GM04504 (cell line): ENCODE measurements around the gene SCEL.
"Not testable (repeated sequence)": the region's sequence is repeated elsewhere in the genome, so short reads cannot be mapped to it uniquely, and the experiment has no call there.

Experiments
- DNase-seq: peaks from one replicate; pipeline ENCODE4 v3.0.0-alpha.2; 2012; ENCODE audit warnings: low read depth

SCEL gene, protein sequence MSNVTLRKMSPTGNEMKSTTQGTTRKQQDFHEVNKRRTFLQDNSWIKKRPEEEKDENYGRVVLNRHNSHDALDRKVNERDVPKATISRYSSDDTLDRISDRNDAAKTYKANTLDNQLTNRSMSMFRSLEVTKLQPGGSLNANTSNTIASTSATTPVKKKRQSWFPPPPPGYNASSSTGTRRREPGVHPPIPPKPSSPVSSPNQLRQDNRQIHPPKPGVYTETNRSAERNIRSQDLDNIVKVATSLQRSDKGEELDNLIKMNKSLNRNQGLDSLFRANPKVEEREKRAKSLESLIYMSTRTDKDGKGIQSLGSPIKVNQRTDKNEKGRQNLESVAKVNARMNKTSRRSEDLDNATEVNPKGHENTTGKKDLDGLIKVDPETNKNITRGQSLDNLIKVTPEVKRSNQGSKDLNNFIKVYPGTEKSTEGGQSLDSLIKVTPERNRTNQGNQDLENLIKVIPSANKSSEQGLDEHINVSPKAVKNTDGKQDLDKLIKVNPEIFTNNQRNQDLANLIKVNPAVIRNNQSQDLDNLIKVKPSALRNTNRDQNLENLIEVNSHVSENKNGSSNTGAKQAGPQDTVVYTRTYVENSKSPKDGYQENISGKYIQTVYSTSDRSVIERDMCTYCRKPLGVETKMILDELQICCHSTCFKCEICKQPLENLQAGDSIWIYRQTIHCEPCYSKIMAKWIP

GRCh38 chr13:77535448-77535847 is at the start of gene SCEL:
SCEL (plus strand) TSS chr13:77535706; CDS start chr13:77555876, 20,170 bp downstream.
- no peak for DNase-seq

GRCh38 chr13:77489566-77490337 is 45.8 kb upstream of the SCEL start:
- no peak for DNase-seq

DNA sequence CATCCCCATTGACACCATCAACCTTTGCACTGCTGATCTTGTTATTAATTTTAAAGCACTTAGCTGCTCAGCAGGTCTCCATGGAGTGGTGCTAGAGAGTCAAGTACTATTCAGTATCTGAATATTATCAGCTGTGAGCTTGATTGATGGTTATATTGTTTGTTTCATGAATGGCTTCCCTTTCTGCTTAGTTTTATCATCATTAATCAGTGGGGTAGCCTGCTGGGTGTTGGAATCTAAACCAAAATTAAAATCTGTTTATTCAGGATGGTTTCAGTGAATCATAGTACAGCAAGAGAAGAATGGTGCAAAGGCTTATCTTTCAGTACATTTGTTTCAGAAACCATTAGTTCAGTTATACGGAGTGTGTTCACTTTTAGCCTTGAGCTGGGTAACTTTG is 42.5 kb upstream of the SCEL start:
- no peak for DNase-seq

- DNase-seq = no peak
Measured at GRCh38 chr13:77494226-77494625, 41.3 kb upstream of the SCEL start.

- no peak for DNase-seq
Measured at GRCh38 chr13:77497350-77497749, 38.2 kb upstream of the SCEL start.

DNA sequence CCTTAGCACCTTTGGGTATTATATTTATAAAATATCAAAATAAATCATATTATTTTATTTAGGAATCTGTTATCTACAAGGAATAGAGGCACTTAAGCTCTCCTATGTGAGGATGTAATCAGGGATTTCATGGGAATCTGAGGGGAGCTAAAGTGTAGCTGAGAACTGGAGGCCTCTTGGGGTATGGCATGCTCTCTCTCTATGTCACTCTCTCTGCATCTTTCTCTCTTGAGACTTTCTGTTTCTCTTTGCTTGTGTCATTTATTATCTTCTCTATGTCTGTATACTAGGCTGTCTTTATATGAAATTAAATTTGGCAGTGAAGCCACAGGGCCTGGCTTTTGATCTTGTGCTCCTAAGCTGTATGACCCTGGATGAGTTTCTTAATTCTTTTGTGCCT is 37.7 kb upstream of the SCEL start:
- no peak for DNase-seq

DNA sequence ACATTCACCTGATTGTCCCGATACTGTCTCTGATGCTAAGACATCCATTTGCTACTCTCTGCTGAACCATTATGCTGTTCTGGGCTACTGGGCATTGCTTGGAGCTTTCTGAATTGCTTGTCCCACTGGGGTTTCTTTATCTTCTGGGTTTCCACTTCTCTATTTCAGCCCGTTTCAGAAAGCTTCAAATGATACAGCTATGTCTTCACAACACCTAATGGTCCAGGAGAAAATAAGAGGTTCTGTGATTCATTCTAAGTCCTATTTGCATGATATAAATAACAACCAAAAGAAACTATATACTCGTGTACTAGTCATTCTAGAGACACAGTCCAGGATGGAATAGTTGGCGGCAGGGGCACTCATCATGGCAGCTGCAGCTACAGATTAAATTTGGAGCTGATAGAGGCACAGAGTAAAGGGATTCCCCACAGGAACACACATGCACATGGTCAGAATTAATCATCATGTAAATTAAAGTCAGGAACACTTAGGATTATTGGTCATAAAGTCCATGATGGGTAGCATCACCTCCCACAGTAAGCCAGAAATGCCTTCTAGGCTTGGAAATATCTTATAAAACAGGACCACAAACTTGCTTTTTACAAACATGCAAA is 33.3 kb upstream of the SCEL start:
- no peak for DNase-seq

DNA sequence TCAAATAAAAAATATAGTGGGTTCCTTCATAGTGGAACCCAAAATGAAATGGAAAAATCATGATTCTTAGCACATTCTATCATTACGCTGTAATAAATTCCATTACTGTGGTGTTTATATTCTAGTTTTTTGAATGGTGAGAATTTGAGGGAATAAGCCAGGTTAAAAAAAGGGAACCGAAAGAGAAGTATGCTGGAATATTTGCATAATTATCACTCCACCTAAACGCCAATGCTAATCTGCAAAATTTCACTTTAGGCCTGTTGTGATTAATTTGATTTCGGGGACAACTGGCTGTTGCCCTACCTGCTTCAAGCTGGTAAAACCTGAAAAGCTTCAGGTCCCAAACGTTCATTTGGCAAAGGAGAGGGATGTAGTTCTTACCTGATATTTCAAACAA is 32.1 kb upstream of the SCEL start:
- no peak for DNase-seq

DNA sequence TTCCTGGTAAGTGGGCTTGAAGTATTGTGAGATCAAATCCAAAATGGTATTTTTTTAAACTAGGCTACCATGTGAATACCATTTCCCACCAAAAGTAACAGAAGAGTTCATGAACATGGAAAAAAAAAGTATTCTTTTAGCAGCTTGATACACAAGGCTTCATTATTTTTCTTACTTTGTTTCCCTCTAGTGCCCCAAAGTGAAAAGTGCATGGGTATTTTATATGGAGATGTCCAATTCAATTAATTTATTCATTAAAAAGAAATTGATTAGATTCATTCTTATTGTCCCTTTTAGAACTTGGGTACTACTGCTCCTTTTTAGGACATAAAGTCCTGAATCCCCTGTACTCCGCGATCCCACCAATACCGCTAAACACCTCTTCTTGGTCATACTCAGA is 28.6 kb upstream of the SCEL start:
- DNase-seq = no peak

- peak; percentile 30 for DNase-seq
Measured at GRCh38 chr13:77507931-77508776, 27.4 kb upstream of the SCEL start.

DNA sequence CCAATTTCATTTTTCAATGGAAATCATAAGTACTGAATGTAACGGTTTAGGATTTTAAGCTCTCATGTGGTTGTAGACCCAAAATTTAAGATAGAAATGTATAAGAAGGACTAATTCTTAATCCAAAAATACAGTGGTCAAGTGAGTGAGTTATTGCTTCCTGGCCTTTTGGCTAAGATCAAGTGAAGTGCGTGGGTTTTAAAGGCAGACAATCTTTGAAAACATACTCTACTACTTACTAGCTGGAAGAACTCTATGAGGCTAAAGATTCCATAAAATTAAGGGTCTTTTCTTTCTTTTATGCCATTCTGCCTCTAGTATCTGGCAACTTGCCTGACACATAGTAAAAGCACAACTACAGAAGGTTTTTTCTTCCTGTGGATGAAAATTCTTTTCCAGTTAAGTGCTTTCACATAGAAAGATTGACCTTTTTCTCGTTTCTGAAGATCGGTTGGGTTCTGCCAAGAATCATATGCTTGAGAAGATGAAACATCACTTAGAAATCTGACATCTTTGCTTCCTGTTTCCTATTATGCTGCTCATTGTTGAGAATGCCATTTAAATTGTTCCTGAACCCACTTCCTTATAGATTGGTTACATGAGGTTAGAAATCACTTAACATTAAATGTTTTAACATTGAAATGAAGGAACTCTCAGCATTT is 26.4 kb upstream of the SCEL start:
- DNase-seq = no peak

DNA sequence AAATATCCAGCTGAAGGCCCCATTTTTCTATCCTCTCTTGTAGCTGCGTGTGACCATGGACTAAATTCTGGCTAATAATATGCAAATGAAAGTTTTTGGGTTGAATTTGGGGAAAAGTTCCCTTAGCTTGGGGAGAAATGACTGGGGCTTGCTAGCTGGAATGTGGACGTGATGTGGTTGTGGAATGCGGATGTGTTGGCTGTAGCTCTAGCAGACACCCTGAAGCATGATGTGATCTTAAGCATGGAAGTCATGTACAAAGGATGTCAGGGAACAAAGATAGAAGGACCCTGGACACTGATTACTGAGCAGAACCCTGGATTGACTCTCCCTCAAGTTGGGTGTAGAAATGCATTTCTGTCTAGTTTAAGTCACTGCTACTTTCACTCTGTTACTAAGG is 25.4 kb upstream of the SCEL start:
- no peak for DNase-seq

DNA sequence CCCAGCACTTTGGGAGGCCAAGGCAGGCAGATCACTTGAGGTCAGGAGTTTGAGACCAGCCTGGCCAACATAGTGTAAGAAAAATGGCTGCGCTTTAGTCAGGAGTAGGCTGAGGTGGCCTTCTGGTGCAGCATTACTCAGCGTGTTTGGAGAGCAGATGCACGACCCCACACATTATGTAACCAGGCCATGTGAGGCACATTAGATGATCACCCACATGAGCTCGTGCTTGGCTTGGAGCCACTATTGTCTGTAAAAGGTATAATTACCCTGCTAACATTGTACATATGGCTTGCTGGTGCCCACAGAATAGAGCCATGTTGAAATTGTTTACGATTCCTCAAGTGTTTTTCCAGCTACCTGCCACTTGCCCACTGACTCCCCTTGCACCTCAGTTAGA is 24.0 kb upstream of the SCEL start:
- no peak for DNase-seq

DNA sequence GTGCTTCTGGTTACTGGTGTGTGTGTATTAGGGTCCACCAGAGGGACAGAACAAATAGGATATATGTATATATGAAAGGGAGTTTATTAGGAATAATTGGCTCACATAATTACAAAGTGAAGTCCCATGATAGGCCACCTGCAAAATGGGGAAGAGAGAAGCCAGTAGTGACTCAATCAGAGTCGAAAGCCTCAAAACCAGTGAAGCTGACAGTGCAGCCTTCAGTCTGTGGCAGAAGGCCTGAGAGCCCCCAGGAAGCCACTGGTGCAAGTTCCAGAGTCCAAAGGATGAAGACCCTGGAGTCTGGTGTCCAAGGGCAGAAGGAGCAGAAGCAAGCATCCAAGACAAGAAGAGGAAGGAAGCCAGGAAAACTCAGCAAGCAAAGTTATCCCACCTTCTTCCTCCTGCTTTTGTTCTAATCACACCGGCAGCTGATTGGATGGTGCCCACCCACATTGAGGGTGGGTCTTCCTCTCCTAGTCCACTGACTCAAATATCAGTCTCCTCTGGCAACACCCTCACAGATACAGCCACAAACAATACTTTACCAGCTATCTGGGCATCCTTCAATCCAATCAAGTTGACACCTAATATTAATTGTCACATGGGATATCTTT is 21.7 kb upstream of the SCEL start:
- no peak for DNase-seq

DNA sequence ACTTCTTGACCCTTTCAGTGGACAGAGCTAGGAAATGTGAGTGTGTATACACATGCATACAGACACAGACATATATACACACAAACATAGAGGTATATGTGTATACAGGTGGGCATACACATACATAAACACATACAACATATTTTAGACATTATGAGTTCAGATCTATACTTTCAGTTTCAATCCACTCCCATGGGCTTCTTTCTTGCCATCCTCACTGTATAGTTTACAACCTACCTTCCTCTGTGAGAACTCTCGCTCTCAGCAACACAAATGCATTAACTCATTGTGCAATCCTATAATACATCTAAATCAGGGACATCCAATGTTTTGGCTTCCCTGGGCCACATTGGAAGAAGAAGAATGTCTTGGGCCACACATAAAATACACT is 21.2 kb upstream of the SCEL start:
- DNase-seq = no peak

- no peak for DNase-seq
Measured at GRCh38 chr13:77515785-77516184, 19.7 kb upstream of the SCEL start.

- no peak for DNase-seq
Measured at GRCh38 chr13:77516342-77516789, 19.1 kb upstream of the SCEL start.

- DNase-seq = no peak
Measured at GRCh38 chr13:77518266-77518665, 17.2 kb upstream of the SCEL start.

GRCh38 chr13:77519396-77519795 is 16.1 kb upstream of the SCEL start:
- not testable (repeated sequence) for DNase-seq

DNA sequence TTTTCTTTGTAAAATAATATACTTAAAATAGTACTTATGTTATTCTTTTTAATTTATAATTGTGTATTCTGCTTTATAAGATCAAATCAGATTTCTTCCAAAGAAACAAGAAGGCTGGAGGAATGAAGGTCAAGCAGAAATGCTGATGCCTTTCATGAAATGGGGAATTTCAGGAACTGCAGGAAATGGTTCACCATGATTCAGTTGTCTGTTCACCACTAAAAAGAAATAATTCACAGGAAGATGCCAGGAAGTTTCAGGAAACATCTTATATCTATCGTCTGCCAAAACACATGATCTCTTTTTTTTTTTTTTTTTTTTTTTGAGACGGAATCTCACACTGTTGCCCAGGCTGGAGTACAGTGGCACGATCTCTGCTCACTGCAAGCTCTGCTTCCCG is 15.7 kb upstream of the SCEL start:
- no peak for DNase-seq
